ENCODE data around the gene FAM50B. TPM values are rescaled to one million over a fixed set of nuclear protein-coding genes. Genes with fewer than 3 reads are reported as not detected.

FAM50B gene
- total and polyA plus RNA-seq, 2 of the 13 experiments (the other 11 are each of a cell fraction or from before 2014, with no cell fraction given): 0.05 TPM; not detected in 1

GRCh38 chr6:3885262-3886036, 36.3 kb downstream of the FAM50B start (continued):
- TF ChIP-seq, protein P1, sequence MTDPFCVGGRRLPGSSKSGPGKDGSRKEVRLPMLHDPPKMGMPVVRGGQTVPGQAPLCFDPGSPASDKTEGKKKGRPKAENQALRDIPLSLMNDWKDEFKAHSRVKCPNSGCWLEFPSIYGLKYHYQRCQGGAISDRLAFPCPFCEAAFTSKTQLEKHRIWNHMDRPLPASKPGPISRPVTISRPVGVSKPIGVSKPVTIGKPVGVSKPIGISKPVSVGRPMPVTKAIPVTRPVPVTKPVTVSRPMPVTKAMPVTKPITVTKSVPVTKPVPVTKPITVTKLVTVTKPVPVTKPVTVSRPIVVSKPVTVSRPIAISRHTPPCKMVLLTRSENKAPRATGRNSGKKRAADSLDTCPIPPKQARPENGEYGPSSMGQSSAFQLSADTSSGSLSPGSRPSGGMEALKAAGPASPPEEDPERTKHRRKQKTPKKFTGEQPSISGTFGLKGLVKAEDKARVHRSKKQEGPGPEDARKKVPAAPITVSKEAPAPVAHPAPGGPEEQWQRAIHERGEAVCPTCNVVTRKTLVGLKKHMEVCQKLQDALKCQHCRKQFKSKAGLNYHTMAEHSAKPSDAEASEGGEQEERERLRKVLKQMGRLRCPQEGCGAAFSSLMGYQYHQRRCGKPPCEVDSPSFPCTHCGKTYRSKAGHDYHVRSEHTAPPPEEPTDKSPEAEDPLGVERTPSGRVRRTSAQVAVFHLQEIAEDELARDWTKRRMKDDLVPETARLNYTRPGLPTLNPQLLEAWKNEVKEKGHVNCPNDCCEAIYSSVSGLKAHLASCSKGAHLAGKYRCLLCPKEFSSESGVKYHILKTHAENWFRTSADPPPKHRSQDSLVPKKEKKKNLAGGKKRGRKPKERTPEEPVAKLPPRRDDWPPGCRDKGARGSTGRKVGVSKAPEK (CRISPR knock-in tag; IDR thresholded peaks at IDR 0.05; ENCODE audit: borderline replicate concordance): no peak
- TF ChIP-seq KDM3A (CRISPR knock-in tag; IDR thresholded peaks at IDR 0.05; ENCODE audit: low read depth) (no peak), ZNF766 (CRISPR knock-in tag; IDR thresholded peaks at IDR 0.05; ENCODE audit: borderline replicate concordance) (no peak), KDM5A (IDR thresholded peaks at IDR 0.05; ENCODE audit: borderline replicate concordance, low read length) (no peak), ZNF281 (CRISPR knock-in tag; IDR thresholded peaks at IDR 0.05; ENCODE audit: borderline replicate concordance) (peak; percentile 16; the same call in 1 of the 2 replicates), MNT (IDR thresholded peaks at IDR 0.05) (no peak), PLRG1 (conservative IDR thresholded peaks at IDR 0.05) (no peak), ERF (CRISPR knock-in tag; IDR thresholded peaks at IDR 0.05) (peak; percentile 57; the same call in 1 of the 2 replicates), ZNF562 (CRISPR knock-in tag; IDR thresholded peaks at IDR 0.05; ENCODE audit: borderline replicate concordance) (no peak), PCBP2 (optimal IDR thresholded peaks at IDR 0.05; ENCODE audit: low read depth, low read length, poor library complexity, severe bottlenecking) (no peak), CEBPG (CRISPR knock-in tag; IDR thresholded peaks at IDR 0.05) (peak; percentile 21; the same call in 1 of the 2 replicates), ESRRA (CRISPR knock-in tag; IDR thresholded peaks at IDR 0.05; ENCODE audit: low read depth) (no peak), FOXM1 (CRISPR knock-in tag; IDR thresholded peaks at IDR 0.05) (no peak)
- TF ChIP-seq, protein P2, sequence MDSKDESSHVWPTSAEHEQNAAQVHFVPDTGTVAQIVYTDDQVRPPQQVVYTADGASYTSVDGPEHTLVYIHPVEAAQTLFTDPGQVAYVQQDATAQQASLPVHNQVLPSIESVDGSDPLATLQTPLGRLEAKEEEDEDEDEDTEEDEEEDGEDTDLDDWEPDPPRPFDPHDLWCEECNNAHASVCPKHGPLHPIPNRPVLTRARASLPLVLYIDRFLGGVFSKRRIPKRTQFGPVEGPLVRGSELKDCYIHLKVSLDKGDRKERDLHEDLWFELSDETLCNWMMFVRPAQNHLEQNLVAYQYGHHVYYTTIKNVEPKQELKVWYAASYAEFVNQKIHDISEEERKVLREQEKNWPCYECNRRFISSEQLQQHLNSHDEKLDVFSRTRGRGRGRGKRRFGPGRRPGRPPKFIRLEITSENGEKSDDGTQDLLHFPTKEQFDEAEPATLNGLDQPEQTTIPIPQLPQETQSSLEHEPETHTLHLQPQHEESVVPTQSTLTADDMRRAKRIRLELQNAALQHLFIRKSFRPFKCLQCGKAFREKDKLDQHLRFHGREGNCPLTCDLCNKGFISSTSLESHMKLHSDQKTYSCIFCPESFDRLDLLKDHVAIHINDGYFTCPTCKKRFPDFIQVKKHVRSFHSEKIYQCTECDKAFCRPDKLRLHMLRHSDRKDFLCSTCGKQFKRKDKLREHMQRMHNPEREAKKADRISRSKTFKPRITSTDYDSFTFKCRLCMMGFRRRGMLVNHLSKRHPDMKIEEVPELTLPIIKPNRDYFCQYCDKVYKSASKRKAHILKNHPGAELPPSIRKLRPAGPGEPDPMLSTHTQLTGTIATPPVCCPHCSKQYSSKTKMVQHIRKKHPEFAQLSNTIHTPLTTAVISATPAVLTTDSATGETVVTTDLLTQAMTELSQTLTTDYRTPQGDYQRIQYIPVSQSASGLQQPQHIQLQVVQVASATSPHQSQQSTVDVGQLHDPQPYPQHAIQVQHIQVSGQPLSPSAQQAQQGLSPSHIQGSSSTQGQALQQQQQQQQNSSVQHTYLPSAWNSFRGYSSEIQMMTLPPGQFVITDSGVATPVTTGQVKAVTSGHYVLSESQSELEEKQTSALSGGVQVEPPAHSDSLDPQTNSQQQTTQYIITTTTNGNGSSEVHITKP (CRISPR knock-in tag; IDR thresholded peaks at IDR 0.05; ENCODE audit: low read depth): no peak
- TF ChIP-seq, protein P3, sequence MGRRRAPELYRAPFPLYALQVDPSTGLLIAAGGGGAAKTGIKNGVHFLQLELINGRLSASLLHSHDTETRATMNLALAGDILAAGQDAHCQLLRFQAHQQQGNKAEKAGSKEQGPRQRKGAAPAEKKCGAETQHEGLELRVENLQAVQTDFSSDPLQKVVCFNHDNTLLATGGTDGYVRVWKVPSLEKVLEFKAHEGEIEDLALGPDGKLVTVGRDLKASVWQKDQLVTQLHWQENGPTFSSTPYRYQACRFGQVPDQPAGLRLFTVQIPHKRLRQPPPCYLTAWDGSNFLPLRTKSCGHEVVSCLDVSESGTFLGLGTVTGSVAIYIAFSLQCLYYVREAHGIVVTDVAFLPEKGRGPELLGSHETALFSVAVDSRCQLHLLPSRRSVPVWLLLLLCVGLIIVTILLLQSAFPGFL (CRISPR knock-in tag; IDR thresholded peaks at IDR 0.05): no peak
- TF ChIP-seq, protein P4, sequence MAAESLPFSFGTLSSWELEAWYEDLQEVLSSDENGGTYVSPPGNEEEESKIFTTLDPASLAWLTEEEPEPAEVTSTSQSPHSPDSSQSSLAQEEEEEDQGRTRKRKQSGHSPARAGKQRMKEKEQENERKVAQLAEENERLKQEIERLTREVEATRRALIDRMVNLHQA (CRISPR knock-in tag; IDR thresholded peaks at IDR 0.05): no peak

Data from HepG2 (cell line).